Activated B cell treated with CpG ODN at 0.5 μM for 24 hours (primary cell): ENCODE measurements around the gene LGALS1. TPM values are rescaled to one million over a fixed set of nuclear protein-coding genes. Genes with fewer than 3 reads are reported as not detected.
A peak's percentile ranks its signal among the peaks of the same experiment; 100 is the strongest.

Source experiments
- ATAC-seq: fragments of 200-7000 bp; cut with Tn5 transposase; one replicate; pipeline ENCODE4 v1.10.0; 2021; ENCODE audit warnings: low read depth, mild to moderate bottlenecking, moderate library complexity
- CTCF ChIA-PET: fragments of 350-600 bp; sonication (Branson Sonifier 250); formaldehyde crosslinking; loops from one replicate; lab custom pipeline; 2021; ENCODE audit warnings: antibody characterized with exemption; lab: Charles Lee
- POLR2A ChIA-PET: fragments of 350-600 bp; sonication (Branson Sonifier 250); formaldehyde crosslinking; loops from one replicate; lab custom pipeline; 2021; ENCODE audit warnings: antibody characterized with exemption; lab: Charles Lee
- DNase-seq: peaks from one replicate; pipeline ENCODE4 v3.0.0; 2022
- H3K27ac Mint-ChIP-seq: one replicate; pipeline ENCODE4 v1.8.0; 2020; ENCODE audit warnings: mixed read lengths
- H3K27me3 Mint-ChIP-seq: one replicate; pipeline ENCODE4 v1.8.0; 2021; ENCODE audit warnings: mixed read lengths
- H3K36me3 Mint-ChIP-seq: one replicate; pipeline ENCODE4 v1.8.0; 2021; ENCODE audit warnings: low read depth, mixed read lengths
- H3K4me1 Mint-ChIP-seq: one replicate; pipeline ENCODE4 v1.8.0; 2021; ENCODE audit warnings: mixed read lengths
- H3K4me3 Mint-ChIP-seq: one replicate; pipeline ENCODE4 v1.8.0; 2020; ENCODE audit warnings: mild to moderate bottlenecking, mixed read lengths
- H3K9me3 Mint-ChIP-seq: one replicate; pipeline ENCODE4 v1.8.0; 2020; ENCODE audit warnings: mixed read lengths
- CTCF ChIP-seq: fragments of 200-600 bp; IDR thresholded peaks from one replicate; pipeline ENCODE4 v1.8.0; 2022; ENCODE audit warnings: antibody characterized with exemption, mild to moderate bottlenecking
- intact Hi-C: fragments of 100-400 bp; cut with micrococcal nuclease; formaldehyde crosslinking; loops from one replicate; pipeline ENCODE4 v1.15.1; 2024
- total RNA-seq: library from RNA; stranded (reverse); gene quantifications from 2 replicates; pipeline ENCODE4 v1.2.3, GENCODE V29; 2022

LGALS1 gene
- total RNA-seq, 1 donor from 2014 or later = 230 TPM

DNA sequence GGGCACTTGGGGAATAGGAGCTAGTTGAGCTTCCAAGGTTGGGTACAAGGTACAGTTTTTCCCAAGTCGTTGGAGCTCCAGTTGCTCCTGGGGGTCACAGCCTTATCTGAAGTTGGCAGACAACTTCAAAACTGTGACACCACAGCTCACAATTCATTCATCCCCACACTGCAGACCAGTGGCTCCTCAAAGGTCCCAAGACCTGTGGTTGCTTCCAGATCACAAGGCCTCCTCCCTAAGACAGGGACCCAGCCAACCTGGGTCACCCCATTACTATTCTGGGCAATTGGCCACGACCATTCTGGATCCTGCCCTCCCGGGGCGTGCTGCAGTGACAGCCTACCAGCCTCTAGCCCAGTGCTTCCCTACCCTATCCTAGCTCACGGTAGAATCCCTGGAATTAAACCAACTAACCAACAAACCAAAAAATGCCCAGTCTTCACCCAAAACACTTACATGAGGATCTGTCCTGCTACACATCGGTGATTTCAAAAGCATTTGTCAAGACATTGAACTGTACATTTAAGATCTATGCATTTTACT, 17.8 kb upstream of the LGALS1 start:
- H3K4me1 Mint-ChIP-seq = peaks cover 44% of the 10 kb centered on the region
- intact Hi-C loops = loop anchor here (1.0 kb wide), 5 partner anchors 14 to 49 kb away; partner anchors contain the start of genes GGA1 and NOL12
- no peaks in the 10 kb centered on the region for H3K27me3 Mint-ChIP-seq
- CTCF ChIA-PET = interaction anchor here (0.9 to 5.4 kb wide), 12 partner anchors 15 to 308 kb away, joined by 3 to 107 read pairs (median 4); partner anchors contain the start of genes C22orf23, LGALS1, NOL12 and POLR2F
- H3K27ac Mint-ChIP-seq = peak overlapping the region; percentile 99
- no peaks in the 10 kb centered on the region for H3K9me3 Mint-ChIP-seq
- peaks cover 31% of the 10 kb centered on the region for H3K36me3 Mint-ChIP-seq
- no peak for ATAC-seq
- no peak for DNase-seq
- H3K4me3 Mint-ChIP-seq = peak overlapping the region; percentile 93
- POLR2A ChIA-PET = interaction anchor here (0.5 to 8.0 kb wide), 19 partner anchors 9 to 1024 kb away, joined by 3 to 181 read pairs (median 12); partner anchors contain the start of genes ANKRD54, GGA1, IFT27 and LGALS1
- no peak for TF ChIP-seq CTCF

GRCh38 chr22:37658133-37659065, 17.0 kb upstream of the LGALS1 start, which contains the start of gene PDXP:
Gene PDXP (plus strand): TSS chr22:37658723. CDS start chr22:37658783, 60 bp downstream.
- Mint-ChIP-seq H3K27me3 (no peaks in the 10 kb centered on the region), H3K36me3 (peaks cover 24% of the 10 kb centered on the region), H3K4me1 (peaks cover 47% of the 10 kb centered on the region), H3K9me3 (no peaks in the 10 kb centered on the region), H3K27ac (peak within 1 kb of the TSS; percentile 99), H3K4me3 (peak within 1 kb of the TSS; percentile 93)
- DNase-seq (peak; percentile 96), ATAC-seq (peak; percentile 92)
- POLR2A ChIA-PET = interaction anchor here (0.5 to 8.0 kb wide), 20 partner anchors 9 to 1862 kb away, joined by 3 to 181 read pairs (median 10); partner anchors contain the start of genes ANKRD54, ATF4, GGA1 and GTPBP1
- intact Hi-C loops = loop anchor here (1.0 kb wide), 5 partner anchors 15 to 50 kb away; partner anchors contain the start of genes GGA1 and NOL12
- no peak for TF ChIP-seq CTCF
- CTCF ChIA-PET = interaction anchor here (0.9 to 5.4 kb wide), 13 partner anchors 15 to 307 kb away, joined by 3 to 107 read pairs (median 4); partner anchors contain the start of genes C22orf23, LGALS1, NOL12 and POLR2F

DNA sequence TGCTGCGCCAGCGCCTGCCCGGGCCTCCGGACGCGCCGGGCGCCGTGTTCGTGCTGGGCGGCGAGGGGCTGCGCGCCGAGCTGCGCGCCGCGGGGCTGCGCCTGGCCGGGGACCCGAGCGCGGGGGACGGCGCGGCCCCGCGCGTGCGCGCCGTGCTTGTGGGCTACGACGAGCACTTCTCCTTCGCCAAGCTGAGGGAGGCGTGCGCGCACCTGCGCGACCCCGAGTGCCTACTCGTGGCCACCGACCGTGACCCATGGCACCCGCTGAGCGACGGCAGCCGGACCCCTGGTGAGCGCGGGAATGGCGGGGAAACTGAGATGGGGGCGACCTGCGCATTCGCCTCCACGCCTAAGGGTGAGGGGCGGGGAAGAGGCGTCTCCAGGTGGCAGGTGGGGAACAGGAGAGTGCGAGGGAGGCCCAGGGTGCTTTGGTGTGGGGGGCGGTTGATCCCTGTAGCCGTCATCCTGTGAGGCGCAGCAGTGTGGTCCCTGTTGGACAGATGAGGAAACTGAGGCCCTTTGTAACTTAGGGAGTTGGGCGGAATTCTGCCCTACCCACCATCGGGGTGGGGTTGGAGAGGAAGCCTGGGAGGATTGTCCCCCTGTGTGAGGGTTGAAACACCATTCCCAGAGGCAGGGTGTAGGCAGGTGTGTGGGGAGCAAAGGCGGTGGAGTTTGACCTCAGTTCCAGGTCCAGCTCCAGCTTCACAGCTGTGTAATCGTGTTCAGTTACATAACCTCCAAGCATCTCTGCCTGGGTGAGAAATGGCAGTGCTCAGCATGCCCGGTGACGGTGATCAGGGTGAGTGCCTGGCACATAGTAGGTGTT, 16.2 kb upstream of the LGALS1 start:
- no peak for ATAC-seq
- CTCF ChIA-PET = interaction anchor here (1.2 to 5.4 kb wide), 10 partner anchors 16 to 306 kb away, joined by 3 to 107 read pairs (median 4); partner anchors contain the start of genes LGALS1 and NOL12
- POLR2A ChIA-PET = interaction anchor here (0.5 to 8.0 kb wide), 14 partner anchors 8 to 1046 kb away, joined by 3 to 181 read pairs (median 18); partner anchors contain the start of genes ANKRD54, GGA1, GTPBP1 and LGALS1
- Mint-ChIP-seq H3K27me3 (no peaks in the 10 kb centered on the region), H3K4me3 (peak overlapping the region; percentile 85), H3K4me1 (peaks cover 49% of the 10 kb centered on the region), H3K9me3 (no peaks in the 10 kb centered on the region), H3K36me3 (peaks cover 18% of the 10 kb centered on the region), H3K27ac (peak overlapping the region; percentile 76)
- TF ChIP-seq CTCF = no peak
- intact Hi-C loops = no loop called here
- no peak for DNase-seq

GRCh38 chr22:37659897-37660708, 15.3 kb upstream of the LGALS1 start:
- ChIA-PET CTCF (interaction anchor here (1.2 to 5.4 kb wide), 7 partner anchors 12 to 203 kb away, joined by 3 to 107 read pairs (median 10); partner anchors contain the start of gene NOL12), POLR2A (interaction anchor here (0.8 to 8.0 kb wide), 10 partner anchors 14 to 184 kb away, joined by 3 to 181 read pairs (median 41); partner anchors contain the start of genes ANKRD54, GGA1, LGALS1 and NOL12)
- DNase-seq (no peak), ATAC-seq (no peak)
- Mint-ChIP-seq H3K27ac (peak overlapping the region; percentile 76), H3K4me3 (peak overlapping the region; percentile 85), H3K27me3 (no peaks in the 10 kb centered on the region), H3K36me3 (peaks cover 16% of the 10 kb centered on the region), H3K9me3 (no peaks in the 10 kb centered on the region), H3K4me1 (peaks cover 49% of the 10 kb centered on the region)
- intact Hi-C loops = no loop called here
- no peak for TF ChIP-seq CTCF
